Posterior cingulate gyrus (tissue), 11 donors: ENCODE results near the gene PRSS36.
A peak's percentile ranks its signal among the peaks of the same experiment; 100 is the strongest.
"Not testable (repeated sequence)": the region's sequence is repeated elsewhere in the genome, so short reads cannot be mapped to it uniquely, and the experiment has no call there.

Experiments
- DNase-seq, 10 donors: peaks; one replicate each; pipeline versions ENCODE4 v3.0.0 to v3.0.0-alpha.2; 2020 to 2021; ENCODE audit warnings: mixed read lengths in 3 of 10
- intact Hi-C: fragments of 100-400 bp; cut with DNase I; formaldehyde crosslinking; loops from one replicate; pipeline ENCODE4 v1.15.1; 2023

PRSS36 gene

GRCh38 chr16:31143694-31144148 lies 6.1 kb downstream of the PRSS36 start:
- no peak for DNase-seq
- intact Hi-C loops: loop anchor here (2.0 to 5.0 kb wide), 2 partner anchors 36 to 37 kb away; partner anchors contain the start of genes BCKDK and FUS

GRCh38 chr16:31143011-31143693 lies 6.7 kb downstream of the PRSS36 start:
- intact Hi-C loops: loop anchor here (2.0 to 5.0 kb wide), 2 partner anchors 36 to 38 kb away; partner anchors contain the start of genes BCKDK and FUS
- DNase-seq: no peak

- intact Hi-C loops: loop anchor here (1.0 to 5.0 kb wide), 3 partner anchors 35 to 48 kb away; partner anchors contain the start of genes BCKDK, FUS and VKORC1
- peak; percentile 91 to 100 (median 94) for DNase-seq
Measured at GRCh38 chr16:31142109-31143010, 7.5 kb downstream of the PRSS36 start.

GRCh38 chr16:31141489-31142108 lies 8.3 kb downstream of the PRSS36 start:
- intact Hi-C loops: loop anchor here (1.0 to 5.0 kb wide), 3 partner anchors 34 to 47 kb away; partner anchors contain the start of genes BCKDK, FUS and VKORC1
- DNase-seq: peak in 1 of 10 donors; percentile 82

- not testable (repeated sequence) for DNase-seq
- intact Hi-C loops: loop anchor here (5.0 kb wide), 1 partner anchor 34 kb away; the partner anchor contains the start of gene BCKDK
Measured at GRCh38 chr16:31141071-31141469, 8.8 kb downstream of the PRSS36 start.

GRCh38 chr16:31138621-31139578 lies 11.0 kb downstream of the PRSS36 start:
- DNase-seq: no peak
- intact Hi-C loops: no loop called here

- intact Hi-C loops, DNase-seq: not testable (repeated sequence)
Measured at GRCh38 chr16:31136822-31137499, 12.9 kb downstream of the PRSS36 start.

- intact Hi-C loops: no loop called here
- no peak for DNase-seq
Measured at GRCh38 chr16:31136287-31136662, 13.6 kb downstream of the PRSS36 start.

GRCh38 chr16:31135535-31136286 lies 14.2 kb downstream of the PRSS36 start, which contains the start of gene PRSS8:
Gene PRSS8, minus strand, starts transcription at chr16:31135727. Its CDS starts 229 bp downstream, at chr16:31135498.
- DNase-seq: no peak
- intact Hi-C loops: no loop called here

- no peak for DNase-seq
Measured at GRCh38 chr16:31134625-31135534, 15.0 kb downstream of the PRSS36 start.

GRCh38 chr16:31134091-31134571 lies 15.7 kb downstream of the PRSS36 start:
- intact Hi-C loops: loop anchor here (5.0 kb wide), 1 partner anchor 368 kb away; no protein-coding TSS in a partner anchor
- DNase-seq: no peak

More at GRCh38 chr16:31134625-31135534, 15.0 kb downstream of the PRSS36 start:
- intact Hi-C loops: loop anchor here (5.0 kb wide), 1 partner anchor 367 kb away; no protein-coding TSS in a partner anchor

GRCh38 chr16:31133046-31133501 lies 16.8 kb downstream of the PRSS36 start:
- intact Hi-C loops: loop anchor here (5.0 kb wide), 1 partner anchor 369 kb away; no protein-coding TSS in a partner anchor
- no peak for DNase-seq

GRCh38 chr16:31132303-31132979 lies 17.4 kb downstream of the PRSS36 start:
- intact Hi-C loops: loop anchor here (5.0 kb wide), 1 partner anchor 370 kb away; no protein-coding TSS in a partner anchor
- peak in 1 of 10 donors; percentile 46 for DNase-seq

- intact Hi-C loops: loop anchor here (5.0 kb wide), 1 partner anchor 370 kb away; no protein-coding TSS in a partner anchor
- DNase-seq: peak in 1 of 10 donors; percentile 63
Measured at GRCh38 chr16:31131841-31132271, 18.0 kb downstream of the PRSS36 start.

- DNase-seq: no peak
- intact Hi-C loops: loop anchor here (5.0 kb wide), 1 partner anchor 371 kb away; no protein-coding TSS in a partner anchor
Measured at GRCh38 chr16:31131416-31131815, 18.4 kb downstream of the PRSS36 start.
